Neutrophil (primary cell): Measurements from ENCODE around the gene CABP4.

ENCODE experiments used
- H3K27ac ChIP-seq: fragments of 200-600 bp; sonication (generic); 2 replicates; pipeline ENCODE4 v1.5.1; 2016; ENCODE audit warnings: mild to moderate bottlenecking, moderate library complexity
- H3K27me3 ChIP-seq: fragments of 200-600 bp; sonication (generic); 2 replicates; pipeline ENCODE4 v1.6.0; 2016; ENCODE audit warnings: mild to moderate bottlenecking
- H3K36me3 ChIP-seq: fragments of 200-600 bp; sonication (generic); 2 replicates; pipeline ENCODE4 v1.5.1; 2017
- H3K4me1 ChIP-seq, 2 experiments: fragments of 200-600 bp in 1 of 2; sonication (generic) in 1 of 2; 1 replicate in 1 of 2; 2 replicates in 1 of 2; pipeline versions ENCODE4 v1.5.1 to v1.6.1; 2013 to 2016; ENCODE audit warnings: low read depth in 1 of 2, low read length in 1 of 2, mild to moderate bottlenecking in 1 of 2, moderate library complexity in 1 of 2; ENCODE audit not compliant: control insufficient read depth in 1 of 2, insufficient read depth in 1 of 2
- H3K4me3 ChIP-seq, 2 experiments: fragments of 200-600 bp in 1 of 2; sonication (generic) in 1 of 2; 1 replicate in 1 of 2; 2 replicates in 1 of 2; pipeline ENCODE4 v1.5.1; 2013 to 2016; ENCODE audit warnings: low read depth in 1 of 2, low read length in 1 of 2, mild to moderate bottlenecking in 1 of 2, moderate library complexity in 1 of 2
- H3K9me3 ChIP-seq: fragments of 200-600 bp; sonication (generic); 2 replicates; pipeline ENCODE4 v1.5.1; 2016
- CTCF ChIP-seq: fragments of 200-600 bp; sonication (generic); IDR thresholded peaks from 2 replicates; pipeline ENCODE4 v1.5.1; 2016; ENCODE audit warnings: antibody characterized with exemption

CABP4 gene

GRCh38 chr11:67436459-67437081 lies 18.6 kb upstream of the CABP4 start:
- TF ChIP-seq CTCF, result no peak
- Histone ChIP-seq H3K9me3 (no peaks in the 10 kb centered on the region), H3K27ac (no peak overlapping the region), H3K4me3 (no peak overlapping the region), H3K27me3 (no peaks in the 10 kb centered on the region), H3K4me1 (peaks cover 14% of the 10 kb centered on the region in 2 experiments), H3K36me3 (peaks cover 69% of the 10 kb centered on the region)

- Histone ChIP-seq H3K27ac (no peak within 1 kb of the TSS), H3K9me3 (no peaks in the 10 kb centered on the region), H3K4me1 (peaks cover 14% of the 10 kb centered on the region in 2 experiments), H3K27me3 (no peaks in the 10 kb centered on the region), H3K4me3 (no peak within 1 kb of the TSS), H3K36me3 (peaks cover 62% of the 10 kb centered on the region)
- TF ChIP-seq CTCF, result no peak
Measured at GRCh38 chr11:67437082-67437808, 17.9 kb upstream of the CABP4 start, which contains the start of gene PTPRCAP. PTPRCAP (minus strand) TSS chr11:67437682; CDS start chr11:67437619, 63 bp downstream.

- no peak for TF ChIP-seq CTCF
- no peak overlapping the region for H3K27ac ChIP-seq
- H3K4me3 ChIP-seq, result no peak overlapping the region
- H3K36me3 ChIP-seq, result peaks cover 56% of the 10 kb centered on the region
- H3K27me3 ChIP-seq, result no peaks in the 10 kb centered on the region
- peaks cover 14% of the 10 kb centered on the region in 2 experiments for H3K4me1 ChIP-seq
- H3K9me3 ChIP-seq, result no peaks in the 10 kb centered on the region
Measured at GRCh38 chr11:67437809-67438157, 17.4 kb upstream of the CABP4 start.

- no peak overlapping the region for H3K4me3 ChIP-seq
- no peak overlapping the region for H3K27ac ChIP-seq
- H3K36me3 ChIP-seq, result peaks cover 51% of the 10 kb centered on the region
- no peaks in the 10 kb centered on the region for H3K9me3 ChIP-seq
- no peak for TF ChIP-seq CTCF
- no peaks in the 10 kb centered on the region for H3K27me3 ChIP-seq
- peaks cover 14 to 18% of the 10 kb centered on the region in 2 experiments for H3K4me1 ChIP-seq
Measured at GRCh38 chr11:67438158-67438902, 16.8 kb upstream of the CABP4 start.

- peak overlapping the region; percentile 6 for H3K27ac ChIP-seq
- H3K36me3 ChIP-seq, result peaks cover 38% of the 10 kb centered on the region
- no peaks in the 10 kb centered on the region for H3K27me3 ChIP-seq
- no peaks in the 10 kb centered on the region for H3K9me3 ChIP-seq
- no peak for TF ChIP-seq CTCF
- no peak overlapping the region for H3K4me3 ChIP-seq
- H3K4me1 ChIP-seq, result peaks cover 23 to 25% of the 10 kb centered on the region in 2 experiments
Measured at GRCh38 chr11:67439321-67440228, 15.6 kb upstream of the CABP4 start.
